ENCODE measurements around the gene CHD2. TPM values are rescaled to one million over a fixed set of nuclear protein-coding genes. Genes with fewer than 3 reads are reported as not detected.

The CHD2 gene
- total RNA-seq, 1 experiment from 2014 or later = 85.0 TPM

- H3K4me3 Mint-ChIP-seq (ENCODE audit: unreplicated experiment) = no peak overlapping the region
- no peaks in the 10 kb centered on the region for H3K27me3 ChIP-seq (replicated peaks; ENCODE audit: control insufficient read depth, insufficient read depth, low read length)
- no peaks in the 10 kb centered on the region for H3K9me3 Mint-ChIP-seq (ENCODE audit: unreplicated experiment)
- no peaks in the 10 kb centered on the region for H3K27me3 Mint-ChIP-seq (ENCODE audit: insufficient read depth, unreplicated experiment)
- H3K36me3 ChIP-seq (ENCODE audit: control insufficient read depth, insufficient read depth, low read length) = peaks cover 7% of the 10 kb centered on the region
- H3K4me3 ChIP-seq (ENCODE audit: low read depth, low read length) = no peak overlapping the region
- no TSS peak for BruUV-seq (replicated peaks)
- H3K36me3 Mint-ChIP-seq (ENCODE audit: insufficient read depth, unreplicated experiment) = peaks cover 85% of the 10 kb centered on the region
- CTCF ChIA-PET = no interaction called here
- no peak for DNase-seq
- POLR2A ChIA-PET = no interaction called here
- no peaks in the 10 kb centered on the region for H3K9me3 ChIP-seq
- no peak for TF ChIP-seq CTCF (IDR thresholded peaks at IDR 0.05; ENCODE audit: insufficient read depth in 1 of 2, low read depth in 1 of 2, low read length in 1 of 2, severe bottlenecking in 1 of 2, unreplicated experiment in 1 of 2)
- no peaks in the 10 kb centered on the region for H3K4me1 Mint-ChIP-seq (ENCODE audit: low read depth, unreplicated experiment)
- intact Hi-C loops (cut with micrococcal nuclease; ENCODE audit: unreplicated experiment) = no loop called here
- H3K4me1 ChIP-seq = no peaks in the 10 kb centered on the region
- no peak overlapping the region for H3K27ac Mint-ChIP-seq (ENCODE audit: unreplicated experiment)
Observed at GRCh38 chr15:92990031-92990430, 89.9 kb downstream of the CHD2 start.

DNA sequence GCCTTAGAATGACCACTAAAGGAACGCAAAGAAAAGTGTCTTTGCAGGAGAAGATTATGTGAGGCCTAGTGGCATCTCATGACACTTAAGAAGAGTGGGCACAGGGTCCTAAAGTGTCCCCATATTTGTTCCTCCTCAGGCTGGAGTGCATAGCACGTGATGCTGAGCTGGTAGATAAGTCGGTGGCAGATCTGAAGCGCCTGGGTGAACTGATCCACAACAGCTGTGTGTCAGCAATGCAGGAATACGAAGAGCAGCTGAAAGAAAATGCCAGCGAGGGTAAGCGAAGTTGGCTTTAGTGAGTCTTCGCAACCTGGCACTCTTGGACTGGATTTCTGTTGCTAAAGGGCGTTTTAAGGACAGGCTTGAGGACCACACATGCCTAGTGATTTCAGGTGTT is 92.6 kb downstream of the CHD2 start:
- H3K4me3 Mint-ChIP-seq (ENCODE audit: unreplicated experiment) = no peak overlapping the region
- ChIA-PET CTCF (no interaction called here), POLR2A (no interaction called here)
- H3K27me3 Mint-ChIP-seq (ENCODE audit: insufficient read depth, unreplicated experiment) = no peaks in the 10 kb centered on the region
- BruUV-seq (replicated peaks) = no TSS peak
- H3K27me3 ChIP-seq (replicated peaks; ENCODE audit: control insufficient read depth, insufficient read depth, low read length) = no peaks in the 10 kb centered on the region
- H3K4me3 ChIP-seq (ENCODE audit: low read depth, low read length) = no peak overlapping the region
- TF ChIP-seq CTCF (IDR thresholded peaks at IDR 0.05; ENCODE audit: insufficient read depth in 1 of 2, low read depth in 1 of 2, low read length in 1 of 2, severe bottlenecking in 1 of 2, unreplicated experiment in 1 of 2) = no peak
- intact Hi-C loops (cut with micrococcal nuclease; ENCODE audit: unreplicated experiment) = no loop called here
- no peak for DNase-seq
- H3K9me3 ChIP-seq = no peaks in the 10 kb centered on the region
- peak overlapping the region; percentile 54 for H3K27ac Mint-ChIP-seq (ENCODE audit: unreplicated experiment)
- H3K36me3 ChIP-seq (ENCODE audit: control insufficient read depth, insufficient read depth, low read length) = peaks cover 4% of the 10 kb centered on the region
- no peaks in the 10 kb centered on the region for H3K4me1 ChIP-seq
- no peaks in the 10 kb centered on the region for H3K4me1 Mint-ChIP-seq (ENCODE audit: low read depth, unreplicated experiment)
- no peaks in the 10 kb centered on the region for H3K9me3 Mint-ChIP-seq (ENCODE audit: unreplicated experiment)
- H3K36me3 Mint-ChIP-seq (ENCODE audit: insufficient read depth, unreplicated experiment) = peaks cover 88% of the 10 kb centered on the region

DNA sequence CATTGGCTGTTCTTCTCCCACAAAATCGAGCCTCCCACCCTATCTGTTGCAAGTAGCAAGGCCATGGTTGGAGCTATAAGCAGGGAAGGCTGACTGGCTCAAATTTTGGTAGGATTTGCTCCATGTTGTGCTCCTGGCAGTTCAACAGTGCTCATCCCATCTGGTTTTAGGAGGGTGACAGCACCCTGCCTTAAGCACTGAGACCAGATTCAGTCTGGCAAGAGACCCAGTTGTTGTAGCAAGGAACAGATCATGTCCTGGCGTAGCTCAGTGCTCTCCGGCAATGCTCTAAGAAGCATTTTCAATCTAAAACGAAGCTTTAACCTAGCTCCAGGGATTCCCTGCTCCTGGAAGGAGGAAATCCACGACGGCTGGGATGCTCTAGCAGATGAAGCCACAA is 97.7 kb downstream of the CHD2 start:
- H3K4me1 ChIP-seq = no peaks in the 10 kb centered on the region
- H3K36me3 ChIP-seq (ENCODE audit: control insufficient read depth, insufficient read depth, low read length) = peaks cover 2% of the 10 kb centered on the region
- BruUV-seq (replicated peaks) = no TSS peak
- intact Hi-C loops (cut with micrococcal nuclease; ENCODE audit: unreplicated experiment) = no loop called here
- no peak overlapping the region for H3K4me3 Mint-ChIP-seq (ENCODE audit: unreplicated experiment)
- H3K27me3 ChIP-seq (replicated peaks; ENCODE audit: control insufficient read depth, insufficient read depth, low read length) = no peaks in the 10 kb centered on the region
- H3K27me3 Mint-ChIP-seq (ENCODE audit: insufficient read depth, unreplicated experiment) = no peaks in the 10 kb centered on the region
- peaks cover 95% of the 10 kb centered on the region for H3K36me3 Mint-ChIP-seq (ENCODE audit: insufficient read depth, unreplicated experiment)
- POLR2A ChIA-PET = no interaction called here
- TF ChIP-seq CTCF (IDR thresholded peaks at IDR 0.05; ENCODE audit: insufficient read depth in 1 of 2, low read depth in 1 of 2, low read length in 1 of 2, severe bottlenecking in 1 of 2, unreplicated experiment in 1 of 2) = no peak
- H3K4me3 ChIP-seq (ENCODE audit: low read depth, low read length) = no peak overlapping the region
- CTCF ChIA-PET = no interaction called here
- no peak for DNase-seq
- H3K4me1 Mint-ChIP-seq (ENCODE audit: low read depth, unreplicated experiment) = no peaks in the 10 kb centered on the region
- peak overlapping the region; percentile 29 for H3K27ac Mint-ChIP-seq (ENCODE audit: unreplicated experiment)
- H3K9me3 ChIP-seq = no peaks in the 10 kb centered on the region
- H3K9me3 Mint-ChIP-seq (ENCODE audit: unreplicated experiment) = no peaks in the 10 kb centered on the region

All from Caco-2 (cell line).